Pancreas (tissue), 10 donors: ENCODE measurements around the gene KBTBD12. TPM values are rescaled to one million over a fixed set of nuclear protein-coding genes. Genes with fewer than 3 reads are reported as not detected.
A peak's percentile ranks its signal among the peaks of the same experiment; 100 is the strongest.
"Not testable (repeated sequence)": the region's sequence is repeated elsewhere in the genome, so short reads cannot be mapped to it uniquely, and the experiment has no call there.

Experiments used
- ATAC-seq, 4 donors: fragments of 200-7000 bp; cut with Tn5 transposase; one replicate each; pipeline versions ENCODE4 v1.8.0 to v1.9.1; 2020; ENCODE audit warnings: mild to moderate bottlenecking in 4 of 4, moderate library complexity in 4 of 4
- DNase-seq, 6 donors: peaks; one replicate each; pipeline ENCODE4 v3.0.0-alpha.2; 2020
- FAIRE-seq: peaks from 2 replicates; lab custom pipeline; 2012; peaks lifted over from hg19 to GRCh38; lab: Jason Lieb, UNC
- H3K27ac ChIP-seq, 4 donors: fragments of 200-600 bp; sonication (generic); 1 replicate in 3 of 4; 2 replicates in 1 of 4; pipeline versions ENCODE4 v1.5.0 to v1.8.0; 2020
- H3K27me3 ChIP-seq, 4 donors: fragments of 200-600 bp; one replicate each; pipeline ENCODE4 v1.8.0; 2021
- H3K36me3 ChIP-seq, 3 donors: fragments of 200-600 bp; sonication (generic) in 1 of 3; one replicate each; pipeline versions ENCODE4 v1.5.0 to v1.8.0; 2020 to 2021
- H3K4me1 ChIP-seq, 3 donors: fragments of 200-600 bp; one replicate each; pipeline ENCODE4 v1.8.0; 2021
- H3K4me3 ChIP-seq, 4 donors: fragments of 200-600 bp; sonication (generic) in 2 of 4; one replicate each; pipeline versions ENCODE4 v1.5.0 to v1.8.0; 2020 to 2021
- H3K9me3 ChIP-seq, 4 donors: fragments of 200-600 bp; one replicate each; pipeline ENCODE4 v1.8.0; 2021
- WGBS, 2 donors: extraction: QIAGEN DNeasy Blood & Tissue Kit; methylation state at CpG; one replicate each; pipeline ENCODE4 v1.1.7; 2013; 5-methylcytosine and 5-hydroxymethylcytosine counted together
- intact Hi-C, 3 donors: fragments of 100-400 bp; cut with DNase I; formaldehyde crosslinking; loops; one replicate each; pipeline versions ENCODE4 v1.11.1 to v1.14.2; 2022
- polyA plus RNA-seq, 2 donors: library from polyadenylated mRNA; stranded (reverse); fragments of 200-250 nt; gene quantifications; one replicate each; pipeline ENCODE4 v1.2.3, GENCODE V29; 2013
- total RNA-seq, 6 donors: library from RNA; stranded (reverse); fragmentation: NEBNext Ultra II Directional in 4 of 6; extraction: Animal tissue kit (Norgen Biotek cat#: 25700) in 4 of 6; gene quantifications; one replicate each; pipeline versions ENCODE4 v1.2.1 to v1.2.4, GENCODE V29; 2021 to 2023
- TF ChIP-seq, protein P1 (sequence below), 4 donors: fragments of 200-600 bp; sonication (generic) in 3 of 4; IDR thresholded peaks; one replicate each; pipeline versions ENCODE4 v1.5.0 to v1.8.0; 2021; ENCODE audit warnings: antibody characterized with exemption in 4 of 4
- donor health status: healthy with polysubstance abuse.
- donor health status: DM: no; HTN: no; CAD: no; lungs with moderate emphysema.
- donor health status: DM: no; HTN: no; CAD: no.
- donor health status: control.
- donor health status: control.
- donor health status: Bipolar disorder and iron deficiency.
- donor health status: DM: yes; HTN: yes; CAD: no.
- donor health status: DM: no; HTN: no; CAD: no.
- donor health status: DM: no; HTN: no; CAD: no.
- donor health status: DM: yes; HTN: yes; CAD: no.

KBTBD12 gene
- total and polyA plus RNA-seq, 8 donors, result 0.68 to 3.7 (median 1.6) TPM

DNA sequence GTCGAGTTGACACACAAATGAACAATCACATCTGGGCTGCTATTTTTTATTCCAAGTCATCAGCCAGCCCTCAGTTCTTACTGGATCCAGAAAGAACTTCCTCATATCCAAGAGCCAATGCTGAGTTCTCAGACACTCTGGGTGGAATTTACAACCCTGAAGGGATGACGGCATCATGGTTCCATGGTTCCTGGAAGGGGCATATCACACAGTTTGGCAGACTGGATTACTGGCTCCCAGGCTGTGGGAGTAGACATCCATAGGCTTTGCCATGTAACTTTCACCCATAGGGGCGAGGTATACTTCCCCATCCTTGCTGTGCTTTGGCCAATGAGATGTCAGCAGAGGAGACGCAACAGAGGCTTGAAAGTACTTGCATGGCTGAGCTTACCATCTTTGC, 26.9 kb upstream of the KBTBD12 start:
- peaks cover 0 to 21% (median 7%) of the 10 kb centered on the region in 3 donors for H3K4me1 ChIP-seq
- intact Hi-C loops, result no loop called here
- WGBS, 2 donors, result 84 to 92% methylated on average over 4 of the region's 4 CpGs
- ATAC-seq, result no peak
- TF ChIP-seq, protein P1, sequence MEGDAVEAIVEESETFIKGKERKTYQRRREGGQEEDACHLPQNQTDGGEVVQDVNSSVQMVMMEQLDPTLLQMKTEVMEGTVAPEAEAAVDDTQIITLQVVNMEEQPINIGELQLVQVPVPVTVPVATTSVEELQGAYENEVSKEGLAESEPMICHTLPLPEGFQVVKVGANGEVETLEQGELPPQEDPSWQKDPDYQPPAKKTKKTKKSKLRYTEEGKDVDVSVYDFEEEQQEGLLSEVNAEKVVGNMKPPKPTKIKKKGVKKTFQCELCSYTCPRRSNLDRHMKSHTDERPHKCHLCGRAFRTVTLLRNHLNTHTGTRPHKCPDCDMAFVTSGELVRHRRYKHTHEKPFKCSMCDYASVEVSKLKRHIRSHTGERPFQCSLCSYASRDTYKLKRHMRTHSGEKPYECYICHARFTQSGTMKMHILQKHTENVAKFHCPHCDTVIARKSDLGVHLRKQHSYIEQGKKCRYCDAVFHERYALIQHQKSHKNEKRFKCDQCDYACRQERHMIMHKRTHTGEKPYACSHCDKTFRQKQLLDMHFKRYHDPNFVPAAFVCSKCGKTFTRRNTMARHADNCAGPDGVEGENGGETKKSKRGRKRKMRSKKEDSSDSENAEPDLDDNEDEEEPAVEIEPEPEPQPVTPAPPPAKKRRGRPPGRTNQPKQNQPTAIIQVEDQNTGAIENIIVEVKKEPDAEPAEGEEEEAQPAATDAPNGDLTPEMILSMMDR (IDR thresholded peaks at IDR 0.05), result no peak
- no peaks in the 10 kb centered on the region for H3K27me3 ChIP-seq
- H3K4me3 ChIP-seq, result no peak overlapping the region
- DNase-seq, result no peak
- no peaks in the 10 kb centered on the region for H3K9me3 ChIP-seq
- FAIRE-seq, result no peak
- no peaks in the 10 kb centered on the region for H3K36me3 ChIP-seq
- no peak overlapping the region for H3K27ac ChIP-seq

DNA sequence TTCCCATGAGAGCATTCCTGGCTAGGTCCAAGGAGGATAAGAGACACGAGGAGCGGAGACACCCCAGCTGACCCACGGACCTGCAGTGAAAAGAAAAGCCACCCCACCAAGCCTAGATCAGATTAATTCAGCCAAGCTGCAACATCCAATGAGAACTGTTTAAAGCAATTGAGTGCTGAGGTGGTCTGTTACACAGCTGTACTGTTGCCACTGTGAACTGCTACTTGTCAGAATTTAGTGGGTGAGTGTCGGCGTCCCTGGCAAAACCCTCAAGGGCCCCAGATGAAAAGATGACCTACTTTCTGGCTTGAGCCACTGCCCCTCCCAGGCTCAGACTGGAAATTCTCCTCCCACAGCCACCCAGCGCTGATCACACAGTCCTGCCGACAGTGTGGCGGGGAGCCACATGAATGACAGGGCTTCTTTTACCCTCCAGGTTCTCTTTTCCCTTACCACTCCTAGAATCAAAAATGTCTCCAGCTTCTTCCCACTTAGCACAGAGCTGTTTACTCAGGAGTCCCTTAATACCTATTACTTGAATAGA, 26.4 kb upstream of the KBTBD12 start:
- ATAC-seq (peak; percentile 79 to 86 (median 84)), DNase-seq (peak in 5 of 6 donors; percentile 21 to 72 (median 64)), FAIRE-seq (no peak)
- no peaks in the 10 kb centered on the region for H3K36me3 ChIP-seq
- peaks cover 0 to 21% (median 7%) of the 10 kb centered on the region in 3 donors for H3K4me1 ChIP-seq
- TF ChIP-seq, protein P1 (IDR thresholded peaks at IDR 0.05), result no peak
- intact Hi-C loops, result no loop called here
- H3K27me3 ChIP-seq, result no peaks in the 10 kb centered on the region
- no peaks in the 10 kb centered on the region for H3K9me3 ChIP-seq
- WGBS, 2 donors, result 44 to 48% methylated on average over 8 of the region's 8 CpGs
- peak overlapping the region in 2 of 4 donors; percentile 42 to 46 for H3K27ac ChIP-seq
- no peak overlapping the region for H3K4me3 ChIP-seq

DNA sequence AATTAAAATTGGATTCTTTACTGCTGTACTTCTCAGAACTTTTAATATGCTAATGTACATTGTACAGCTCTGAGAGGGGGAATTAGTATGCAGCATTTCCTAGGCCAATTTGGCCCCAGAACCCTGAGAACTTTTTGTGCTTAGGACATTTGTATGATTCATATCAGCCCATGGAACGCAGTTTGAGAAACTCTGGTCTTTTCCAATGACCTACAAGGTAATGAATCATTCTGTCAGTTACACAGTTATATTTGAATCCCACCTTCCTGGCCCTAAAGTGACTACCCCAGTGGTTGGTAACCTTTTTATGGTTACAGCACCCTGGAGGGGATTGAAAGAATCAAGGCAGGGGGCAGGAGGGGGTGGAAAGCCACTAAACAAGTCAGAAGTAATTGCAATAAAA, 25.6 kb upstream of the KBTBD12 start:
- 26 to 39% methylated on average over 1 of the region's 1 CpG for WGBS, 2 donors
- peak overlapping the region in 2 of 4 donors; percentile 42 to 46 for H3K27ac ChIP-seq
- intact Hi-C loops, result no loop called here
- H3K27me3 ChIP-seq, result no peaks in the 10 kb centered on the region
- ATAC-seq (peak; percentile 73 to 82 (median 78)), FAIRE-seq (no peak), DNase-seq (peak in 2 of 6 donors; percentile 20 to 45)
- H3K9me3 ChIP-seq, result no peaks in the 10 kb centered on the region
- no peaks in the 10 kb centered on the region for H3K36me3 ChIP-seq
- no peak overlapping the region for H3K4me3 ChIP-seq
- peaks cover 0 to 21% (median 7%) of the 10 kb centered on the region in 3 donors for H3K4me1 ChIP-seq
- TF ChIP-seq, protein P1 (IDR thresholded peaks at IDR 0.05), result no peak

DNA sequence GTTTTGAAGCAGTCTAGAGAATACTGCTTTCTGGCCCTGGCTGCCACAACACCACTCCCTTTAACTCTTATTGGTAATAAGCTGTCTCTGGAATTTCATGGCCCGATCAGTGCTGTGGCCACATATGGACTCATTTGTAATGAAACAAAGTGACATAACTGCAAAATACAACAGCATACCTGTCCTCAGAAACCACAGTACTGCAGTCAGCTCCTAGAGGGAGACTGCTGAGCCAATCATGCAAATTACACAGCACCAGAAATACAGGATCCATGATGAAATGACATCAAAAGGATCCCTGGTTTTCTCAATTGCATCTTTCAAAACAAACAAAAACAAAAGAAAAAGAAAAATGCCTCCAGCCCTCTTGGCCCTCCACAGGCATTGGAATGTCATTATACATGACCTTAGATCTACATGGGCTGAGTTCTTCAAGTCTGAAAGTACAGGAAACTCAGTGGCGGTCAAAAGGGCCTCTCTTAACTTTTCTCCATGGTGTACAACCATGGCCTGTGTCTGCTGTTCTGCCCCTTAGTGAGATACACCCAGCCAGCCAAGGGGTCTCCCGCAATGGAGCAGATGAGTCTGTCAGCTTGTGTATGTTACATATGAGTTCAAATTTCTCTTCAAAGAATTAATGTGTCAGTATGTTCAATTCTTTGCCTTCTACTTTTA, 24.9 kb upstream of the KBTBD12 start:
- Histone ChIP-seq H3K27me3 (no peaks in the 10 kb centered on the region), H3K27ac (peak overlapping the region in 2 of 4 donors; percentile 42 to 46), H3K4me1 (peaks cover 0 to 21% (median 7%) of the 10 kb centered on the region in 3 donors), H3K9me3 (no peaks in the 10 kb centered on the region), H3K4me3 (no peak overlapping the region), H3K36me3 (no peaks in the 10 kb centered on the region)
- ATAC-seq (peak; percentile 7 to 32 (median 14)), FAIRE-seq (no peak), DNase-seq (no peak)
- TF ChIP-seq, protein P1 (IDR thresholded peaks at IDR 0.05), result no peak
- intact Hi-C loops, result no loop called here
- WGBS, 2 donors, result 76 to 85% methylated on average over 3 of the region's 3 CpGs

DNA sequence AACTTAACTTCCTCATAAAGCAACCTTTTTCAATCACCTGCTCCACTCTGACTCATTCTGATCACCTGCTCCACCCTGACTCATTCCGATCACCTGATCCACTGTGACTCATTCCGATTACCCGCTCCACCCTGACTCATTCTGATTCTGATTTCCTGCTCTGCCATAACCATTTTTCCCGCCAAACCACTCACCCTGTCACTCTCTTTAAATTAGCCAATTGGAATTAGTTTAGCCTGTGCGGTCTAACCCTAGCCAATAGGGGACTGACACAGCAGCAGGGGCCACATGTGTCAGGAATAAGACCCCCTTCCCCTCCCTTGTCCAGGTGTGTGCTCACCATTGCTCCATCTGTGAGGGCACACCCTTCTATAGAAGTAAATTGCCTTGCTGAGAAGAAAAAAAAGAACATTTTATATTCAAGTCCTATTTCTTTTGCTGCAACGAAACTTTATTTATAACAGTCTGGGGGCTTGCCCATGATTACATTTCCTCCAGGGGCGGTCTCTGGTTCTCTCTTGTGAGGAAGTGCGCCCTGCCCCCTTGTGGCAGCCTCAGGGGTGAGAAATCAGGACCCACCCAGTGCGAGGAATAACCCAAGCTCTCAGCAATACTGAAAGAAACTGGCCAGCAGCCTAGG, 24.3 kb upstream of the KBTBD12 start:
- peak in 2 of 4 donors; percentile 20 to 29 for ATAC-seq
- intact Hi-C loops, H3K4me3 ChIP-seq, H3K9me3 ChIP-seq, FAIRE-seq, H3K36me3 ChIP-seq, H3K27me3 ChIP-seq: not testable (repeated sequence)
- 93 to 97% methylated on average over 9 of the region's 9 CpGs for WGBS, 2 donors
- peak overlapping the region in 1 of 4 donors; percentile 46 for H3K27ac ChIP-seq
- DNase-seq, result peak in 1 of 6 donors; percentile 63
- peaks cover 0 to 21% (median 7%) of the 10 kb centered on the region in 3 donors for H3K4me1 ChIP-seq
